ENCODE results near the gene CCDC127. TPM values are rescaled to one million over a fixed set of nuclear protein-coding genes. Genes with fewer than 3 reads are reported as not detected.

CCDC127 gene
- total RNA-seq, 4 donors from 2014 or later, result 4.1 to 9.0 (median 7.2) TPM

GRCh38 chr5:158807-159447 is 59.0 kb downstream of the CCDC127 start:
- no peak for DNase-seq

GRCh38 chr5:157801-158200 is 60.2 kb downstream of the CCDC127 start:
- no peaks in the 10 kb centered on the region for H3K36me3 ChIP-seq
- DNase-seq, result peak in 1 of 3 donors; percentile 26
- no peaks in the 10 kb centered on the region for H3K27me3 ChIP-seq
- no peaks in the 10 kb centered on the region for H3K4me1 ChIP-seq
- TF ChIP-seq, protein P1, sequence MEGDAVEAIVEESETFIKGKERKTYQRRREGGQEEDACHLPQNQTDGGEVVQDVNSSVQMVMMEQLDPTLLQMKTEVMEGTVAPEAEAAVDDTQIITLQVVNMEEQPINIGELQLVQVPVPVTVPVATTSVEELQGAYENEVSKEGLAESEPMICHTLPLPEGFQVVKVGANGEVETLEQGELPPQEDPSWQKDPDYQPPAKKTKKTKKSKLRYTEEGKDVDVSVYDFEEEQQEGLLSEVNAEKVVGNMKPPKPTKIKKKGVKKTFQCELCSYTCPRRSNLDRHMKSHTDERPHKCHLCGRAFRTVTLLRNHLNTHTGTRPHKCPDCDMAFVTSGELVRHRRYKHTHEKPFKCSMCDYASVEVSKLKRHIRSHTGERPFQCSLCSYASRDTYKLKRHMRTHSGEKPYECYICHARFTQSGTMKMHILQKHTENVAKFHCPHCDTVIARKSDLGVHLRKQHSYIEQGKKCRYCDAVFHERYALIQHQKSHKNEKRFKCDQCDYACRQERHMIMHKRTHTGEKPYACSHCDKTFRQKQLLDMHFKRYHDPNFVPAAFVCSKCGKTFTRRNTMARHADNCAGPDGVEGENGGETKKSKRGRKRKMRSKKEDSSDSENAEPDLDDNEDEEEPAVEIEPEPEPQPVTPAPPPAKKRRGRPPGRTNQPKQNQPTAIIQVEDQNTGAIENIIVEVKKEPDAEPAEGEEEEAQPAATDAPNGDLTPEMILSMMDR (IDR thresholded peaks at IDR 0.05), result no peak
- TF ChIP-seq POLR2A (IDR thresholded peaks at IDR 0.05), result no peak
- no peaks in the 10 kb centered on the region for H3K9me3 ChIP-seq
- H3K4me3 ChIP-seq, result no peak overlapping the region
- H3K27ac ChIP-seq, result no peak overlapping the region

More at GRCh38 chr5:158807-159447, 59.0 kb downstream of the CCDC127 start:
- no peaks in the 10 kb centered on the region for H3K27me3 ChIP-seq
- H3K9me3 ChIP-seq, result no peaks in the 10 kb centered on the region
- no peak overlapping the region for H3K4me3 ChIP-seq
- no peaks in the 10 kb centered on the region for H3K36me3 ChIP-seq
- TF ChIP-seq, protein P1 (IDR thresholded peaks at IDR 0.05), result no peak
- H3K27ac ChIP-seq, result no peak overlapping the region
- H3K4me1 ChIP-seq, result no peaks in the 10 kb centered on the region

DNA sequence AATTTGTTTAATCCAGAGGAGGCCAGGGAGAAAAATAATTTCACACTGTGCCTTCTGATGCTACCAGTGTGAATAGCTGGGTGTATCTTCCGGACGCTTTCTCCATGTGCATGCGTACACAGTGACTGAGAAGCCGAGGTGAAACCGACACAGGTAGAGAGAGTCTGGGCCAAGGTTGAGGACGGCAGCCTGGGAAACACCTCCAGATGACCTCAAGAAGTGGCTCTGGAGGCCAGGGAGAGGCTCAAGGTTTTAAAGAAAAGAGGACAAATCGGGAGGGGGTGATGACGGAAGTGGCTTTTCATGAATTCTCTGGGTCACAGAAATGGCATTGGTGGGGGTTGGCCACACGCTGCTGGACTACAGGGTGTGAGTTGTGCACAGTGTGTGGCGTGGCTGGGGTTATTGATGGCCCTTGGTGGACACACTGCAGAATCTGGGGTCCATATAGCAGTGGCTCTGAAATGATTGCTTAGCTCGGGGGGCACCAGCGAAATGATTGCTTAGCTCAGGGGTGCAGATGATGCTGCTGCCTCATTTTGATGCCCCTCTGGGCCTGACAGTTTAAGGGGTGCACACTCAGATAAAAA is 60.7 kb downstream of the CCDC127 start:
- Histone ChIP-seq H3K36me3 (no peaks in the 10 kb centered on the region), H3K4me1 (no peaks in the 10 kb centered on the region), H3K9me3 (no peaks in the 10 kb centered on the region), H3K27me3 (no peaks in the 10 kb centered on the region), H3K4me3 (no peak overlapping the region), H3K27ac (no peak overlapping the region)
- peak in 1 of 3 donors; percentile 42 for DNase-seq
- TF ChIP-seq, protein P1 (IDR thresholded peaks at IDR 0.05), result no peak
- TF ChIP-seq POLR2A (IDR thresholded peaks at IDR 0.05), result no peak

DNA sequence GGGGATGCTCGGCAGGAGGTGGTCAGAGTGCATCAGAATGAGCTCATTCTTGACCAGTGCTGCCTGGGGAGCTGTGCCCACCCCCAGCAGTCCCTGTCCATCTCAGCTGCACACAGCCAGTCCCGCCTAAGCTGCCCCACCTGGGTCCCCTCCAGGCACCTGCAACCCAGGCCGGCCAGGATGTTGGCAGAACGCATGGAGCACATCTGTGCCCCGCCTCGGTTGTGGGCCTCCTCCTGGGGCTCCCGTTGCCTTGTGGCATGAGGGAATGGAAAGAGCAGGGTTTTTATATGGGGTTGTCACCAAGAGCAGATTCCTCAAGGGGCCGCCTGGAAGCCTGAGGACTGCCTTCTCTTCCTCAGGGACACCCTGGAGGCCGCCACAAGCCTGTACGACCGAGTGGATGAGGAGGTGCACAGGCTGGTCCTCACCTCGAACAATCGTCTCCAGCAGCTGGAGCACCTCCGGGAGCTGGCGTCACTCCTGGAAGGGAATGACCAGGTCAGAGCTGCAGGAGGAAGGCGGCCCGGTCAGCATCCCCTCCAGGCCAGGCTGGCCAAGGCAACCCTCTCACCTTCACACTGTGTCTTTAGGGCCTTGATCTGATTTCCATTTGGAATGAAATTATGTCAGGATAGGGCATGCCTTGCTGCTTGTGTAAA is 61.4 kb downstream of the CCDC127 start:
- Histone ChIP-seq H3K36me3 (no peaks in the 10 kb centered on the region), H3K27me3 (no peaks in the 10 kb centered on the region), H3K4me3 (no peak overlapping the region), H3K4me1 (no peaks in the 10 kb centered on the region), H3K9me3 (no peaks in the 10 kb centered on the region), H3K27ac (no peak overlapping the region)
- no peak for TF ChIP-seq POLR2A (IDR thresholded peaks at IDR 0.05)
- TF ChIP-seq, protein P1 (IDR thresholded peaks at IDR 0.05), result no peak
- peak in 1 of 3 donors; percentile 27 for DNase-seq

GRCh38 chr5:155651-156410 is 62.1 kb downstream of the CCDC127 start:
- Histone ChIP-seq H3K27ac (no peak overlapping the region), H3K27me3 (no peaks in the 10 kb centered on the region), H3K36me3 (no peaks in the 10 kb centered on the region), H3K4me1 (no peaks in the 10 kb centered on the region), H3K9me3 (no peaks in the 10 kb centered on the region), H3K4me3 (no peak overlapping the region)
- DNase-seq, result peak in 1 of 3 donors; percentile 35
- TF ChIP-seq, protein P1 (IDR thresholded peaks at IDR 0.05), result no peak
- no peak for TF ChIP-seq POLR2A (IDR thresholded peaks at IDR 0.05)

Data from Peyer's patch (tissue), 4 donors.